Right lobe of liver (tissue), 6 donors: Measurements from ENCODE around the gene HDC. TPM values are rescaled to one million over a fixed set of nuclear protein-coding genes. Genes with fewer than 3 reads are reported as not detected.

Experiments
- ATAC-seq, 4 donors: fragments of 200-7000 bp; cut with Tn5 transposase; one replicate each; pipeline ENCODE4 v1.9.1; 2020; ENCODE audit warnings: mild to moderate bottlenecking in 4 of 4, moderate library complexity in 4 of 4
- DNase-seq, 3 donors: peaks; one replicate each; pipeline ENCODE4 v3.0.0-alpha.2; 2020
- H3K27ac ChIP-seq, 3 donors: fragments of 200-600 bp; one replicate each; pipeline ENCODE4 v1.8.0; 2022
- H3K27me3 ChIP-seq, 2 donors: fragments of 200-600 bp; one replicate each; pipeline ENCODE4 v1.8.0; 2022
- H3K36me3 ChIP-seq, 4 donors: fragments of 200-600 bp; sonication (generic) in 1 of 4; one replicate each; pipeline versions ENCODE4 v1.5.1 to v1.8.0; 2017 to 2022; ENCODE audit warnings: control low read depth in 1 of 4
- H3K4me1 ChIP-seq, 4 donors: fragments of 200-600 bp; sonication (generic) in 1 of 4; one replicate each; pipeline versions ENCODE4 v1.5.1 to v1.8.0; 2017 to 2022; ENCODE audit warnings: control low read depth in 1 of 4
- H3K4me3 ChIP-seq, 3 donors: fragments of 200-600 bp; one replicate each; pipeline ENCODE4 v1.8.0; 2022
- H3K9me3 ChIP-seq, 4 donors: fragments of 200-600 bp; sonication (generic) in 1 of 4; one replicate each; pipeline versions ENCODE4 v1.5.1 to v1.8.0; 2017 to 2022; ENCODE audit warnings: control low read depth in 1 of 4
- POLR2A ChIP-seq: fragments of 450-650 bp; IDR thresholded peaks from one replicate; pipeline ENCODE4 v1.6.1; 2017; ENCODE audit warnings: antibody characterized with exemption, mild to moderate bottlenecking
- WGBS: methylation state at CpG from one replicate; pipeline ENCODE4 v1.1.6; 2018; ENCODE audit warnings: low coverage, low lambda C conversion rate; ENCODE audit not compliant: insufficient coverage; ENCODE audit errors: missing lambda C conversion rate; 5-methylcytosine and 5-hydroxymethylcytosine counted together
- intact Hi-C, 2 donors: fragments of 100-400 bp; cut with DNase I; formaldehyde crosslinking; loops; one replicate each; pipeline versions ENCODE4 v1.11.2 to v1.14.1; 2022
- total RNA-seq, 6 experiments: library from RNA; depleted of rRNA in 2 of 6; stranded (reverse); fragments of >200 nt in 2 of 6; fragmentation: NEBNext Ultra II Directional in 3 of 6; extraction: Animal tissue kit (Norgen Biotek cat#: 25700) in 3 of 6; gene quantifications; one replicate each; pipeline versions ENCODE4 v1.1.0 to v1.2.4, GENCODE V29; 2016 to 2023
- TF ChIP-seq, protein P1 (sequence below), 4 donors: fragments of 200-600 bp in 3 of 4; fragments of 450-650 bp in 1 of 4; IDR thresholded peaks; one replicate each; pipeline versions ENCODE4 v1.5.1 to v1.8.0; 2016 to 2022; ENCODE audit warnings: antibody characterized with exemption in 4 of 4, mild to moderate bottlenecking in 2 of 4
- donor health status: DM: no; HTN: yes; CAD: no.
- donor health status: DM: no; HTN: no; CAD: no.
- donor health status: DM: no; HTN: no; CAD: no.
- donor health status: DM: no; HTN: yes; CAD: no.
- donor health status: DM: no; HTN: yes; CAD: no.

HDC gene
- total RNA-seq, 6 experiments from 2014 or later: 0.26 to 0.47 (median 0.34) TPM; not detected in 3

DNA sequence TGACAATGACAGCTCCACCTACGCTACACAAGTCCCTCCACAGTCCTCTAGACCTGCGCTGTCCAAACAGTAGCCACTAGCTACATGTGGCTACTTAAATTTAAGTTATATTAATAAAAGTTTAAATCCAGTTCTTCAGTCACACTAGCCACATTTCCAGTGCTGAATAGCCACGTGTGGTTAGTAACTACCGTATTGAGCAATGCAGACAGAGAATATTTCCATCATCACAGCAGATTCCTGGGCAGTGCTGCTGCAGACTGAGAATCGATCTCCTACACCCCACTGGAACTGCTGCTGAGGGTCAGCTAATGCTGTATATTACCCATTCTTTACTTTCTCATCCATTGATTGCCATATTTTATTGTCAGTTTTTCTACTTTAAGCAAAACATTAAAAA lies 40.9 kb downstream of the HDC start:
- no peaks in the 10 kb centered on the region for H3K27me3 ChIP-seq
- peak overlapping the region in 2 of 3 donors; percentile 56 to 79 for H3K27ac ChIP-seq
- no peak for DNase-seq
- no peaks in the 10 kb centered on the region for H3K9me3 ChIP-seq
- 36% methylated on average over 5 of the region's 5 CpGs for WGBS
- intact Hi-C loops: no loop called here
- no peak overlapping the region for H3K4me3 ChIP-seq
- peaks cover 0 to 39% (median 18%) of the 10 kb centered on the region in 4 donors for H3K4me1 ChIP-seq
- ATAC-seq: peak; percentile 75 to 82 (median 80)
- TF ChIP-seq, protein P1, sequence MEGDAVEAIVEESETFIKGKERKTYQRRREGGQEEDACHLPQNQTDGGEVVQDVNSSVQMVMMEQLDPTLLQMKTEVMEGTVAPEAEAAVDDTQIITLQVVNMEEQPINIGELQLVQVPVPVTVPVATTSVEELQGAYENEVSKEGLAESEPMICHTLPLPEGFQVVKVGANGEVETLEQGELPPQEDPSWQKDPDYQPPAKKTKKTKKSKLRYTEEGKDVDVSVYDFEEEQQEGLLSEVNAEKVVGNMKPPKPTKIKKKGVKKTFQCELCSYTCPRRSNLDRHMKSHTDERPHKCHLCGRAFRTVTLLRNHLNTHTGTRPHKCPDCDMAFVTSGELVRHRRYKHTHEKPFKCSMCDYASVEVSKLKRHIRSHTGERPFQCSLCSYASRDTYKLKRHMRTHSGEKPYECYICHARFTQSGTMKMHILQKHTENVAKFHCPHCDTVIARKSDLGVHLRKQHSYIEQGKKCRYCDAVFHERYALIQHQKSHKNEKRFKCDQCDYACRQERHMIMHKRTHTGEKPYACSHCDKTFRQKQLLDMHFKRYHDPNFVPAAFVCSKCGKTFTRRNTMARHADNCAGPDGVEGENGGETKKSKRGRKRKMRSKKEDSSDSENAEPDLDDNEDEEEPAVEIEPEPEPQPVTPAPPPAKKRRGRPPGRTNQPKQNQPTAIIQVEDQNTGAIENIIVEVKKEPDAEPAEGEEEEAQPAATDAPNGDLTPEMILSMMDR (IDR thresholded peaks at IDR 0.05): no peak
- no peak for TF ChIP-seq POLR2A
- peaks cover 0 to 39% (median 15%) of the 10 kb centered on the region in 4 donors for H3K36me3 ChIP-seq

DNA sequence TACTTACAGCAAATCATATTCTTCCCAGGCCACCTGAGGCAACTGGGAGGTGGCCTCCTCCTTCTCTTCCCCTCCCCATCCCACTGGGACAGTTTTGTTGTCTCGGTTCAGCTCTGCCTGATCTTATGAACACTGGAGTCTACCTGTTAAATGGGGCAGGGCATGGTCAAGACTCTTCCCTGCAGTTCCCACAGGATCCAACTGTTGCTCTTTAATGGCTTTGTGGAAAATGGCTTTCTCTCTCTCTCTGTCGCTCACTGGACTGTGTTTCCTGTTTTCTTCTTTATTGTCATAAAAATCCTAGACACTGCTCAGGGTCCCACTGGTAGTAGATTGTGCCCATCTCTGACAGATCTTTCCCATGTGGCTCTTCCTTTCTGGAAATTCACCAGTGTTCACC lies 43.3 kb downstream of the HDC start:
- Histone ChIP-seq H3K27me3 (no peaks in the 10 kb centered on the region), H3K36me3 (peaks cover 0 to 22% (median 6%) of the 10 kb centered on the region in 4 donors), H3K9me3 (no peaks in the 10 kb centered on the region), H3K4me3 (no peak overlapping the region), H3K4me1 (peaks cover 0 to 35% (median 15%) of the 10 kb centered on the region in 4 donors), H3K27ac (no peak overlapping the region)
- no peak for TF ChIP-seq POLR2A
- TF ChIP-seq, protein P1 (IDR thresholded peaks at IDR 0.05): no peak
- ATAC-seq (no peak), DNase-seq (no peak)
- intact Hi-C loops: no loop called here
- 100% methylated on average over 1 of the region's 2 CpGs for WGBS

DNA sequence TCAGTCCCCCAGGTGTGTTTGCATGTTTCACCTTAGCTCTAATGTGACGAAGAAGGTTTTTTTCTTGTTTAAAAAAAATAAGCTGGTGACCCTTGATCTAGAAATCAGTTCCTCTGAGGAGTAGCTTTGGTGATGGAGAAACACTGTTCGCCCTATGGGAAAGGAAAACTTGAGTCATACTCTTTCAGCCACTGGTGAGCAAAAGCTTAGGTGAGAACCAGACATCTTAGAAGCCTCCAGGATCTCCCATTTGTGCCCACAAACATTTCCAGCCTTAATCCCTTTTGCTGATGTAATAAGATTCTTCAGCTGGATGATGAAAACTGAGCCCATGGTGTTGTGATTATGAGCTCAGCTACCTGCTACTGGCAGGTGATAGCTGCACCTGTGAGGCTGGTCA lies 45.7 kb downstream of the HDC start:
- ATAC-seq (no peak), DNase-seq (no peak)
- H3K27ac ChIP-seq: no peak overlapping the region
- H3K27me3 ChIP-seq: no peaks in the 10 kb centered on the region
- peaks cover 0 to 11% (median 3%) of the 10 kb centered on the region in 4 donors for H3K4me1 ChIP-seq
- no peak overlapping the region for H3K4me3 ChIP-seq
- TF ChIP-seq, protein P1 (IDR thresholded peaks at IDR 0.05): no peak
- no peak for TF ChIP-seq POLR2A
- H3K9me3 ChIP-seq: no peaks in the 10 kb centered on the region
- intact Hi-C loops: no loop called here
- WGBS: 94% methylated on average over 2 of the region's 2 CpGs
- H3K36me3 ChIP-seq: peaks cover 0 to 15% (median 6%) of the 10 kb centered on the region in 4 donors

DNA sequence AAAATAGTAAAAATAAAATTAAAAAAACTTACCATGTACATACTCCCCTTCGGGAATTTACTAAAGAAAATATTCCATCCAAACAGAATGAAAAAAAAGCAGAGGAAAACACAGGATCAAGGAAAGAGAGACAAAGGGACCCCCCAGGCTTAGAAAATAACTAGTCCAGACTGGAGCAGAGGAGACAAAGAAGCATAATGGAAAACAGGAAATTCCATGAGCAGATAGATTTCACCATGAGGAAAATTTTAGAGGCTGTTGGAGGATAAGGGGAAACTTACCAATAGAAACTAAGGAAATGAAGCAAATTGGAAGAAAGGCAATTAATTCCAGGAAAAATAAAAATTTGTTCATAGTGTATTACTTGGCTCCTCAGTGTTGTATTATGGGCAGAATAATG lies 46.8 kb downstream of the HDC start:
- DNase-seq (no peak), ATAC-seq (no peak)
- Histone ChIP-seq H3K4me1 (no peaks in the 10 kb centered on the region), H3K27me3 (no peaks in the 10 kb centered on the region), H3K9me3 (no peaks in the 10 kb centered on the region), H3K27ac (no peak overlapping the region), H3K4me3 (no peak overlapping the region), H3K36me3 (peaks cover 0 to 12% (median 5%) of the 10 kb centered on the region in 4 donors)
- TF ChIP-seq POLR2A: no peak
- TF ChIP-seq, protein P1 (IDR thresholded peaks at IDR 0.05): no peak
- WGBS: 64% methylated on average over 1 of the region's 1 CpG
- intact Hi-C loops: no loop called here

DNA sequence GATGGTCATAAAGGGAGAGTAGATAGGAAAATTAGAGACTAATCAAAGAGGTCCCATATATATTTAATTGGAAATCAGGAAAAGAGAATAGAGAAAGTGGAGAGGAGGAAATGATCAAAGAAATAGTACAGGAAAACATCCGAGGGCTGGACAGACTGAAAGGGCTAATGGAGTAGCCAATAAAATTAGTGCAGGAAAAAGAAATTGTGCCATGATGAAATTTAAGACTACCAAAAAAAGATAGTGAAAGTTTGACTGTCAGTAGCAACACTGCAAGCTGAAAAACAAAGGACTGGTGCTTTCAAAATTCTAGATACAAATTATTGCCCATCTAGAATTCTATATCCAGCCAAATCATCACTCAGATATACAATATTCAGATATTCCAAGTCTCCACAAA lies 47.2 kb downstream of the HDC start:
- Histone ChIP-seq H3K9me3 (no peaks in the 10 kb centered on the region), H3K36me3 (peaks cover 0 to 8% (median 3%) of the 10 kb centered on the region in 4 donors), H3K27me3 (no peaks in the 10 kb centered on the region), H3K27ac (no peak overlapping the region), H3K4me3 (no peak overlapping the region), H3K4me1 (no peaks in the 10 kb centered on the region)
- no peak for TF ChIP-seq POLR2A
- TF ChIP-seq, protein P1 (IDR thresholded peaks at IDR 0.05): no peak
- intact Hi-C loops: no loop called here
- no peak for ATAC-seq
- 50% methylated on average over 1 of the region's 1 CpG for WGBS
- no peak for DNase-seq
